ENCODE data around the gene ATP8A1.

DNA sequence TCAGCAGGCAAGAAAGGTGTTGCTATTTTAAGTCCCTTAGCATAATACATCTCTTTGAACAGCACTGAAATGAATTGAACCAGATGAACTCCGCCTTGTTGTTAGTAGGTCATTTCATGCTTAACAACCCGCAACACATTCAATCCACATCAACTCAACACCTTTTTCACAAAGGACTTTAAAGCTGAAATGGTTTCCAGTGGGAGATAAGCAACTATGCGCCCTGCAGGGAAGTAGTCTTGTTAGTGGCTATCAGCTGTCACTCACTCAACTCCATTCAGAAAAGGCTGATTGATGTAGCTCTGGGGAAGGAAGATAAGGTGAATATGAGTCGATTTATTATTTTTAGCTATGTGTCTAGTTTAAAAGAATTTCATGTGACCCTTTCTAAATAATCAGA is 46.0 kb downstream of the ATP8A1 start:
- TF ChIP-seq, protein P1, sequence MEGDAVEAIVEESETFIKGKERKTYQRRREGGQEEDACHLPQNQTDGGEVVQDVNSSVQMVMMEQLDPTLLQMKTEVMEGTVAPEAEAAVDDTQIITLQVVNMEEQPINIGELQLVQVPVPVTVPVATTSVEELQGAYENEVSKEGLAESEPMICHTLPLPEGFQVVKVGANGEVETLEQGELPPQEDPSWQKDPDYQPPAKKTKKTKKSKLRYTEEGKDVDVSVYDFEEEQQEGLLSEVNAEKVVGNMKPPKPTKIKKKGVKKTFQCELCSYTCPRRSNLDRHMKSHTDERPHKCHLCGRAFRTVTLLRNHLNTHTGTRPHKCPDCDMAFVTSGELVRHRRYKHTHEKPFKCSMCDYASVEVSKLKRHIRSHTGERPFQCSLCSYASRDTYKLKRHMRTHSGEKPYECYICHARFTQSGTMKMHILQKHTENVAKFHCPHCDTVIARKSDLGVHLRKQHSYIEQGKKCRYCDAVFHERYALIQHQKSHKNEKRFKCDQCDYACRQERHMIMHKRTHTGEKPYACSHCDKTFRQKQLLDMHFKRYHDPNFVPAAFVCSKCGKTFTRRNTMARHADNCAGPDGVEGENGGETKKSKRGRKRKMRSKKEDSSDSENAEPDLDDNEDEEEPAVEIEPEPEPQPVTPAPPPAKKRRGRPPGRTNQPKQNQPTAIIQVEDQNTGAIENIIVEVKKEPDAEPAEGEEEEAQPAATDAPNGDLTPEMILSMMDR (IDR thresholded peaks at IDR 0.05; ENCODE audit: poor library complexity, severe bottlenecking) = no peak
- TF ChIP-seq EZH2 (IDR thresholded peaks at IDR 0.05; ENCODE audit: borderline replicate concordance, insufficient read depth, low read length, poor library complexity, severe bottlenecking) = no peak
- TF ChIP-seq, protein P2, sequence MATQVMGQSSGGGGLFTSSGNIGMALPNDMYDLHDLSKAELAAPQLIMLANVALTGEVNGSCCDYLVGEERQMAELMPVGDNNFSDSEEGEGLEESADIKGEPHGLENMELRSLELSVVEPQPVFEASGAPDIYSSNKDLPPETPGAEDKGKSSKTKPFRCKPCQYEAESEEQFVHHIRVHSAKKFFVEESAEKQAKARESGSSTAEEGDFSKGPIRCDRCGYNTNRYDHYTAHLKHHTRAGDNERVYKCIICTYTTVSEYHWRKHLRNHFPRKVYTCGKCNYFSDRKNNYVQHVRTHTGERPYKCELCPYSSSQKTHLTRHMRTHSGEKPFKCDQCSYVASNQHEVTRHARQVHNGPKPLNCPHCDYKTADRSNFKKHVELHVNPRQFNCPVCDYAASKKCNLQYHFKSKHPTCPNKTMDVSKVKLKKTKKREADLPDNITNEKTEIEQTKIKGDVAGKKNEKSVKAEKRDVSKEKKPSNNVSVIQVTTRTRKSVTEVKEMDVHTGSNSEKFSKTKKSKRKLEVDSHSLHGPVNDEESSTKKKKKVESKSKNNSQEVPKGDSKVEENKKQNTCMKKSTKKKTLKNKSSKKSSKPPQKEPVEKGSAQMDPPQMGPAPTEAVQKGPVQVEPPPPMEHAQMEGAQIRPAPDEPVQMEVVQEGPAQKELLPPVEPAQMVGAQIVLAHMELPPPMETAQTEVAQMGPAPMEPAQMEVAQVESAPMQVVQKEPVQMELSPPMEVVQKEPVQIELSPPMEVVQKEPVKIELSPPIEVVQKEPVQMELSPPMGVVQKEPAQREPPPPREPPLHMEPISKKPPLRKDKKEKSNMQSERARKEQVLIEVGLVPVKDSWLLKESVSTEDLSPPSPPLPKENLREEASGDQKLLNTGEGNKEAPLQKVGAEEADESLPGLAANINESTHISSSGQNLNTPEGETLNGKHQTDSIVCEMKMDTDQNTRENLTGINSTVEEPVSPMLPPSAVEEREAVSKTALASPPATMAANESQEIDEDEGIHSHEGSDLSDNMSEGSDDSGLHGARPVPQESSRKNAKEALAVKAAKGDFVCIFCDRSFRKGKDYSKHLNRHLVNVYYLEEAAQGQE (IDR thresholded peaks at IDR 0.05; ENCODE audit: borderline replicate concordance) = no peak
- no peak for TF ChIP-seq POLR2AphosphoS5 (IDR thresholded peaks at IDR 0.05)
- no peak for TF ChIP-seq EP300 (conservative IDR thresholded peaks at IDR 0.05; ENCODE audit: poor library complexity, severe bottlenecking)
